Right ventricle myocardium superior (tissue), 1 donor: Measurements from ENCODE around the gene SLC16A8. TPM values are rescaled to one million over a fixed set of nuclear protein-coding genes. Genes with fewer than 3 reads are reported as not detected.

Experiments
- ATAC-seq: fragments of 200-7000 bp; cut with Tn5 transposase; one replicate; pipeline ENCODE4 v1.9.1; 2020; ENCODE audit warnings: mild to moderate bottlenecking; ENCODE audit not compliant: poor library complexity
- DNase-seq: peaks from one replicate; pipeline ENCODE4 v3.0.0-alpha.2; 2020
- intact Hi-C: fragments of 100-400 bp; cut with DNase I; formaldehyde crosslinking; loops from one replicate; pipeline ENCODE4 v1.11.2; 2022
- total RNA-seq: library from RNA; stranded (reverse); fragmentation: NEBNext Ultra II Directional; extraction: Animal tissue kit (Norgen Biotek cat#: 25700); gene quantifications from one replicate; pipeline ENCODE4 v1.2.1, GENCODE V29; 2021
- donor health status: DM: no; HTN: yes; CAD: no; lungs with severe emphysema.

The SLC16A8 gene
- total RNA-seq, 1 donor from 2014 or later = not detected

GRCh38 chr22:38078046-38078840 is 5.7 kb downstream of the SLC16A8 start:
- DNase-seq (peak; percentile 37), ATAC-seq (no peak)
- intact Hi-C loops = no loop called here

- intact Hi-C loops = no loop called here
- DNase-seq (peak; percentile 33), ATAC-seq (no peak)
Observed at GRCh38 chr22:38077595-38077994, 6.4 kb downstream of the SLC16A8 start.

- intact Hi-C loops = no loop called here
- no peak for ATAC-seq
- DNase-seq = peak; percentile 30
Observed at GRCh38 chr22:38077096-38077495, 6.9 kb downstream of the SLC16A8 start.

GRCh38 chr22:38075961-38076360 is 8.0 kb downstream of the SLC16A8 start:
- intact Hi-C loops = no loop called here
- DNase-seq = peak; percentile 17
- no peak for ATAC-seq

GRCh38 chr22:38075105-38075825 is 8.7 kb downstream of the SLC16A8 start:
- intact Hi-C loops = no loop called here
- ATAC-seq (no peak), DNase-seq (peak; percentile 30)

GRCh38 chr22:38074181-38075104 is 9.5 kb downstream of the SLC16A8 start:
- DNase-seq (peak; percentile 52), ATAC-seq (no peak)
- intact Hi-C loops = no loop called here

GRCh38 chr22:38073150-38074130 is 10.5 kb downstream of the SLC16A8 start:
- DNase-seq (peak; percentile 20), ATAC-seq (no peak)
- intact Hi-C loops = no loop called here

- no peak for ATAC-seq
- DNase-seq = peak; percentile 29
- intact Hi-C loops = no loop called here
Observed at GRCh38 chr22:38072322-38073149, 11.4 kb downstream of the SLC16A8 start.

- DNase-seq (peak; percentile 31), ATAC-seq (no peak)
- intact Hi-C loops = no loop called here
Observed at GRCh38 chr22:38071421-38072321, 12.3 kb downstream of the SLC16A8 start.

GRCh38 chr22:38070250-38070921 is 13.6 kb downstream of the SLC16A8 start:
- DNase-seq = peak; percentile 34
- intact Hi-C loops = no loop called here

GRCh38 chr22:38069372-38070249 is 14.4 kb downstream of the SLC16A8 start:
- DNase-seq (peak; percentile 87), ATAC-seq (peak; percentile 88)
- intact Hi-C loops = no loop called here

More at GRCh38 chr22:38070250-38070921, 13.6 kb downstream of the SLC16A8 start:
- no peak for ATAC-seq

GRCh38 chr22:38068641-38069371 is 15.2 kb downstream of the SLC16A8 start:
- intact Hi-C loops = no loop called here
- DNase-seq (peak; percentile 28), ATAC-seq (peak; percentile 23)

- ATAC-seq = no peak
- DNase-seq = peak; percentile 45
- intact Hi-C loops = no loop called here
Observed at GRCh38 chr22:38067761-38068360, 16.1 kb downstream of the SLC16A8 start.

GRCh38 chr22:38067028-38067415 is 17.0 kb downstream of the SLC16A8 start:
- intact Hi-C loops = no loop called here
- peak; percentile 41 for DNase-seq
- no peak for ATAC-seq
